DLD1 (cell line): ENCODE data around the gene PPP1R15A.
"Not testable (repeated sequence)": the region's sequence is repeated elsewhere in the genome, so short reads cannot be mapped to it uniquely, and the experiment has no call there.

Source experiments
- in situ Hi-C: cut with HindIII; loops from 2 replicates; pipeline ENCODE4 v1.10.0; 2017; ENCODE audit warnings: low sequenced_read_pairs

Gene PPP1R15A

DNA sequence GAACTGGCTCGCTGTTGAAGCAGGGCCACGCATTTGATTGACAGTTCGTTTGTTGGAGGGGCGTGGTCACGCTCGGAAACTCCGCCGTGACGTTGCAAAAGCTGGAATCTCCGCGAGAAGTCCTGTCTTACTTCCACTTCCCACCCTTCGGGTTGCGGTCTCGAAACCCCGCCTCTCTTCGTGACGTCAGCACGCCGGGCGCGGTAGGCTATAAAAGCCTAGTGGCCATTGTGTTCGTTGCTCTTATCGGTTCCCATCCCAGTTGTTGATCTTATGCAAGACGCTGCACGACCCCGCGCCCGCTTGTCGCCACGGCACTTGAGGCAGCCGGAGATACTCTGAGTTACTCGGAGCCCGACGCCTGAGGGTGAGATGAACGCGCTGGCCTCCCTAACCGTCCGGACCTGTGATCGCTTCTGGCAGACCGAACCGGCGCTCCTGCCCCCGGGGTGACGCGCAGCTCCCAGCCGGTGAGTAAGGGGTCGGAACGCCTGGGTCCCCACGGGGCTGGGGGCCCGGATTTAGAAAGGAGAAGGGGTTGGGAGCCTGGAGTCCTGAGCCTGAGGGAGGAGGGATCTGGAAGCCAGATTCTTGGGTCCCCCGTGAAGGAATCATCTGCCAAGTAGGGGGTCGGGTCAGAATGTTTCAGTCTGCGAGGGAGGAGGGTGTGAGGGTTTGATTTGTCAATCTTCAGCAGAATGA, at the start of gene PPP1R15A:
PPP1R15A (plus strand) TSS at position 240 of the 702 bp plus-strand sequence. CDS start 813 bp downstream, outside the sequence.
- in situ Hi-C loops, result no loop called here

DNA sequence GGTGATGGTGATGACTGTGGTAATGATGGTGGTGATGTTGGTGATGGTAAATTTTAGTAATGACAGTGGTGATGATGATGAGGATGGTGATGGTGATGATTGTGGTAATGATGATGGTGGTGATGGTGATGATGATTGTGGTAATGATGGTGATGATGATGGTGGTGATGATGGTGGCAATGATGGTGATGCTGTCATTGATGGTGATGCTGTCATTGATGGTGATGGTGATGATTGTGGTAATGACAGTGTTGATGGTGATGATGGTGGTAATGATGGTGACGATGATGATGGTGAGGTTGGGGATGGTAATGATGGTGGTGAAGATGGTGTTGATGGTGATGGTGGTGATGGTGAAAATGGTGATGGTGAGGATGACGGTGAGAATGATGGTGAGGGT, 49.7 kb upstream of the PPP1R15A start:
- in situ Hi-C loops, result no loop called here

DNA sequence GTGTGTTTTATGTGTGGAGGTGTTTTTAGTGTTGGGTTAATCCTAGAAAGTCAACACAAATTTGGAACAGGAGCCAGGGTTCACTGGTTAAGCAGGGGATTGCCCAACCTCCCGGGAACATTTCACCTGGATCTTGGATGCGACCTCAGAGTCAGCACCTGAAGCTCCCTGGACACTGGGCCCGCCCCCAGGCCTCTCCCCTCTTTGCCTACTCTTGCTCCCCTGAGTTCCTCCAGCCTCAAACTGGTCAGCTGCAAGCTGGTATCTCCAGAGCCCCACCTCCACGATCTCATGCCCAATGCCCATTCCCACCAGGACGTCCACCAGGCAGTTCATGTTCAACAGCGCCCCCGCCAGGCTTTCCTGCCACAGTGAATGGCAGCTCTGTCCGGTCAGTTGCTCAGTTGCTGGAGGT, 45.6 kb upstream of the PPP1R15A start:
- in situ Hi-C loops, result no loop called here

DNA sequence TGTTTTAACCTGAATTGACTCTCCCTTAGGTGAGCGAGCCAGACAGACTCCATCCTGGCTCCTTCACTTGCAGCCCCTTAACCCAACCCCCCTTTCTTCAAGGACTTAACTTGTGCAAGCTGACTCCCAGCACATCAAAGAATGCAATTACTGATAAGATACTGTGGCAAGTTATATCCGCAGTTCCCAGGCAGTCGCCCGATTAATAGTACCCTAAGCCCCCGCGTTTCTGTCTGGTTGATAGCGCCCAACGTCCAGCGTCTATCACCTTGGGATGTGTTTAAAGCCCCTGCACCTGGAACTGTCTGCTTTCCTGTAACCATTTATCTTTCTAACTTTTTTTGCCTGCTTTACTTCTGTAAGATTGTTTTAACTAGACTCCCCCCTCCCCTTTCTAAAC, 42.1 kb upstream of the PPP1R15A start:
- in situ Hi-C loops, result no loop called here

DNA sequence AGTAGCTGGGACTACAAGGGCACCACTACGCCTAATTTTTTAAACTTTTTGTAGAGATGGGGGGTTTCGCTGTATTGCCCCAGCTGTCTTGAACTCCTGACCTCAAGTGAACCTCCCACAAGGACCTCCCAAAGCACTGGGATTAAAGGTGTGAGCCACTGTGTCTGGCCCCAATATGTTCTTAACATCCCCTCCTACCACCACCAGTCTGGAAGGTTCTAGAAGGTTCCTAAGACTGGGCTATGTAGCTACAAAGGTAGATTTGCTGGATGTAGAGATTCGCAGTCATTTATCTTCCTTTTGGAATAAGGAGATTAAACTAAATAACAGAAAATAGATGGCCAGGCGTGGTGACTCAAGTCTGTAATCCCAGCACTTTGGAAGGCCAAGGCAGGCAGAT, 41.3 kb upstream of the PPP1R15A start:
- in situ Hi-C loops, result no loop called here

DNA sequence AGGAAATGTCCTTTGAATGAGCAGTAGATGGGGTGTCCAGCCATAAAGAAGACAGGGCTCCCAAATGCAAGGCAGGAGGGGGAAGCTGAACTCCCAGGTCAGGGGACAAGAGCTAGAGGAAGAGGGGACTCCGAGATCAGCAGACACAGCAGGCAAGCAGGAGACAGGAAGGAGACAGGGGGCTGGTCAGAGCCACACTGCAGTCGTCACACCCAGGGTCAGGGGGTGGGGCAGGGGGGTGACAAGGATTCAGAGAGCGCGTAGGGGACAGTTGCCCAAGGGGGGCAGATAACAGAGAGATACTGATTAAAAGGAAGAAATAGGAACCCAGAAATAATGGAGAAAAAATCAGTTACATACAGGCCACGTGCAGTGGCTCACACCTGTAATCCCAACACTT, 39.2 kb upstream of the PPP1R15A start:
- in situ Hi-C loops, result no loop called here

DNA sequence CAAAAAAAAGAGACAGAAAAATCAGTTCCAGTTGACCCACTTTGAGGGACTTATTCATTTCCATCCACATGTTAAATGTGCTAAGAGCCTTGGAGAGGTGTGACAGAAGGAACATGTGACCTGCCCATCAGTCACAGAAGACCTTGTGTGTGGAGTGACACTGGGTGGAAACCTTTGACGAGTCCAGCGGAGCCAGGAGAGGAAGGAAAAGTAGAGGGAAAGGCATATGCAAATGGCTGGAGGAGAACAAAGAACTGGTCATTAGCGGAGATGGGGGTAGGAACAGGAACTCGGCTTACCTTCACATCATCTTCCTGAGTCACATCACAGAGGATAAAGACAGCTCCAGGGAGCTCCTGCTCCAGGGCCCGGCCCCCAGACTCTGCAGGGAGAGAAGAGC, 38.2 kb upstream of the PPP1R15A start:
- in situ Hi-C loops, result no loop called here

DNA sequence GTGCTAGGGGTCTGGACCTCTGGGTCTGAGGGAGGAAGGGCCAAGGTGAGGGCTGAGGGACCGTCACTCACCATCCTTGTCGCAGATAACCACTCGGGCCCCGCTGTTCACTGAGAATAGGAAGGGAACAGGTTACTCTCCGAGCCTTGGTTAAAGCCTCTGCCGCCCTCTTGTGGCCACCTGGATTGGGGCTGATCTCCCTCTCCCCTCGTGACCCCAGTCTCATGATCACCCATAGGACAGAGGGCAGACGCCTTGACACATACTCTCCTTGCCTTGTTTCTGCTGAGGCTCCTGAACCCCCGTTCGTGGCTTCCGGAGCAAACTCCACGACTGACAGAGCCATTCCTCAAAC, 36.5 kb upstream of the PPP1R15A start:
- in situ Hi-C loops, result no loop called here

DNA sequence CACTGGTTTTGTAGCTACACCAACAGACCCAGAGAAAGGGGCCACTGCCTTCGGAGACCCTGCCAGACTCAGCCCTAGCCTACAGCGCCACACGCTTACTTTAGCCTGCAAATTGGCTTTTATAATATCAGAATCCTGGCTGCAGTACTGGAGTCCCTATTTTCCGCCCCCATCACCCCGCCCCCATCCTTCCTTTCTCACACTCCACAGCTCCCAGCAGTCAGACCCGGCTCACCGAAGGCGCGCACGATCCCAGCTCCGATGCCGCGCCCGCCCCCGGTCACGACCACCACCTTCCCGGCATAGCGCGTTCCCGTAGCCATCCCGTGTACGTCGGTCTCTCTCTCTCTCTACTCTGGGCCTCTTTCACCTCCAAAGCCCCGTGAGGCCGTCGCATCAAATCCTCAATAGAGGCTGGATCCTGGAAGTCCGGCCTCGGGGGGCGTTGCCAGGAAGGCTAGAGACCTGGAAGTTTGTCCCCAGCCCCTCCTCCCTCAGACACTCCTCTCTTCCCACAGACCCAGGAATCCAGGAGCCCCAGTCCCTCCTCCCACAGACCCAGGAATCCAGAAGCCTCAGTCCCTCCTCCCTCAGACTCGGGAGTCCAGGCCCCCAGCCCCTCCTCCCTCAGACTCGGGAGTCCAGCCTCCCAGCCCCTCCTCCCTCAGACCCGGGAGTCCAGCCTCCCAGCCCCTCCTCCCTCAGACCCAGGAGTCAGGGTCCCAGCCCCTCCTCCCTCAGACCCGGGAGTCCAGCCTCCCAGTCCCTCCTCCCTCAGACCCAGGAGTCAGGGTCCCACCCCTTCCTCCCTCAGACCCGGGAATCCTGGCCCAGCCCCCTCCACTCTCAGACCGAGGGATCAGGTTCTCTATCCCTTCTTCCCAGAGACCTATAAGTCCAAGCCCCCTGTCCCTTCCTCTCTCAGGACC, 35.9 kb upstream of the PPP1R15A start, which contains the start of gene HSD17B14:
HSD17B14 (minus strand) TSS at position 403 of the 929 bp plus-strand sequence; CDS start at position 323, 80 bp downstream.
- in situ Hi-C loops, result no loop called here

DNA sequence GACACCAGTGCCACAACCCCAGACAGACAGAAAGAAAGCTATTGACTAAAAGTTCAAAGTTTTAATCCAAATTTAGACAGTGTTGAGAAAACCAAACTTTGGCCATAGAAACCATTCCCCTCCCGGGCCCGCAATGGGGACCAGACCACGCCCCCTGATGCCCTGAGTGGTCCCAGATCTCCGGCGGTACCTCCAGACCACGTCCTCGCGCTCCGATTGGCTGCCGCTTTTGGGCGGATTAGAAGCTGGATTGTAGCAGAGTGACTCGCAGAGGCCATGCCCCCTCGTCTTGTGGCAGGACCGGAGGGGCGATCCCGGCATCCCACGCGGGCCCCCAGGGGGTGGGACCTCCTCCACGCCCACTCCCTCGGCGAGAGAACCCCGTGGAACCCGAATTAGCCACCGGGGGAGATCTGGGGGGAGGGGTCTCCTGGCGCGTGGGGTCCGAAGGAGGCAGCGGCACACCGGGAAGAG, 35.1 kb upstream of the PPP1R15A start:
- in situ Hi-C loops, result no loop called here

DNA sequence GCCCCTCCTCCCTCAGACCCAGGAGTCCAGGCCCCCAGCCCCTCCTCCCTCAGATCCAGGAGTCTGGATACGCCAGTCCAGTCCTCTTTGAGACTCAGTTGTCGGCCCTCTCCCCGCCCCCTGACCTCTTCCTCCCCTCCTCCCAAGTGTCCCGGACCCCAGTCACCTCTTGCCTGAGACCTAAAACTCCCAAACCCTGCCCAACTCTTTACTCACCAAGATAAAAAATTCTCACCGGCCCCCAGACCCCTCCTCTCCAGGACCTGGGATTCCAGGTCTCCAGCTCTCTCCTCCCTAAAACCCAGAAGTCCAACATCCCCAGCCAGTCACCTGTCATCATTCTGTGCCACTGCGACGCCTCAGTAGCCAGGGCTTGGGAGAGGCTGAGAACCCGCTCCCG, 34.5 kb upstream of the PPP1R15A start:
- in situ Hi-C loops, result no loop called here

DNA sequence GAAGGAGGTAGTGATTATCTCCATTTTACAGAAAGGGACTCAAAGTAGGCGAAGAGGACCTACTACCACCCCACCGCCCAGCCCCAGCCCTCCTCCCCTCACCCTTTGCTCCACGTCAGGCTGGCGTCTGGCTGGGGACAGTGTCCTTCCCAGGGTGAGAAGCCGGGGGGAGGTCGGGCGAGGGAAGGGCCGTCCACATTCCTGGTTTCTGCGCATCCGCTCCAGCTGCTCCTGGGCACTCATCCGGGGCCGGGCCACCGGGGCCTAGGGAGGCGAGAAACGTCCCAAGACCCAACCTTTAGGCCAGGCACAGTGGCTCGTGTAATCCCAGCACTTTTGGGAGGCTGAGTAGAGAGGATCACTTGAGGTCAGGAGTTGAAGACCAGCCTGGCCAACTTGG, 31.2 kb upstream of the PPP1R15A start:
- in situ Hi-C loops, result no loop called here

DNA sequence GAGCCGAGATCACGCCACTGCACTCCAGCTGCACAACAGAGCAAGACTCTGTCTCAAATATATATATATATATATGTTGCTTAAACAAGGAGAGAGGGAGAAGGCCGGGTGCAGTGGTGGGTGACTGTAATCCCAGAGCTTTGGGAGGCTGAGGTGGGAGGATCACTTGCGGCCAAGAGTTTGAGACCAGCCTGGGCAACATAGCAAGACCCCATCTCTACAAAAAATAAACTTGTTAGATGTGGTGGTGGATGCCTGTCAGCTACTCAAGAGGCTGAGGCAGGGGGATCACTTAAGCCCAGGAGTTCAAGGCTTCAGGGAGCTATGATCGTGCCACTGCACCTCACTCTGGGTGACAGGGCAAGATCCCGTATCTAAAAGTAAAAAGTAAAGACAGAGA, 30.6 kb upstream of the PPP1R15A start:
- in situ Hi-C loops, result no loop called here

DNA sequence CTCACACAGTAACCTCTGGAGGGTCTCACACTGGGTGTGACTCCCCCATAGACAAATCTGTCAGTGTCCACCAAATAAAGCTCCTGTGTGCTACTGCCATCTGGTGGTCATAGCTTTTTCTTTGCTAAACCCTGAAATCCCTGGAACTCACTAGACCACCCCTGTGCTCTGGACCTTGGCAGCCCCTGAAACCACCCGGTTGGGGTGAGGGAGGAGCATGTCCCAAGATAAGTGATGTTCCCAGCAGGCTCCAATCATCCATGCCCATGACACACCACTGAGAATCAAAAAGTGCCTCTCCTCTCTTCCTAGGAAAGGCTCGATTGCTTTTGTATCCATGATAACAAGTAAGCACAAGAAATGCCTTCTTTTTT, 29.4 kb upstream of the PPP1R15A start:
- in situ Hi-C loops, result no loop called here

DNA sequence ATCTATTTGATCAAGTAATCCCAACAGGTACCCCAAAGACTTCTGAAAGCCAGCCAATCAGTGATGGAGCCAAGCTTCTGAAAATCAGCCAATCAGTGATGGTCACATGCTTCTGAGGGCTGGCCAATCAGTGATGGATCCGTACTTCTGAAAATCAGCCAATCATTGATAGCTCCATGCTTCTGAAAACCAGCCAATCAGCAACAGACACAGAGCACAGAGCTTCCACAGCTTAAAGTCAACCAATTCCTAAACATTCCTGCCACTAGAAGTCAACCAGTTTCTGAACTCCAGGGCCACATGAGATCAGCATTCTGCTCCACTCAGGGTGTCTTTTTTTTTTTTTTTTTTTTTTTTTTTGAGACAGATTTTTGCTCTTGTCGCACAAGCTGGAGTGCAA, 27.7 kb upstream of the PPP1R15A start:
- in situ Hi-C loops, result no loop called here

DNA sequence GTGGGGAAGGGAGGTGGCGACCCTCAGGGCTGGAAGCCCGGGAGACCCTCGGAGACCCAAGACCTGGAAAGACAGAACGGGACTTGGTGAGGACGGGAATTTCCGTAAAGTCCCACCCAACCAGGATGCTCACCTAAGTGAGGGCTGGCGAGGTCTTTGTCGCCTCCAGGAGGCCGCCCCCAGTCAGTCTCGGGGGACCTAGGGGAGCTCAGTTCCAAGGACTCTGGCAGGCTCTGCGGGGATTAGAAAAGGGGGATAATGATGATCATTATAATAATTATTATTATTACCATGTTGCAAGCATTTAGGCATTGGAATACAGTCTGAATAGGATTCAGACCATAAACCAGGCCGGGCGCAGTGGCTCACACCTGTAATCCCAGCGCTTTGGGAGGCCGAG, 26.8 kb upstream of the PPP1R15A start:
- in situ Hi-C loops, result no loop called here

DNA sequence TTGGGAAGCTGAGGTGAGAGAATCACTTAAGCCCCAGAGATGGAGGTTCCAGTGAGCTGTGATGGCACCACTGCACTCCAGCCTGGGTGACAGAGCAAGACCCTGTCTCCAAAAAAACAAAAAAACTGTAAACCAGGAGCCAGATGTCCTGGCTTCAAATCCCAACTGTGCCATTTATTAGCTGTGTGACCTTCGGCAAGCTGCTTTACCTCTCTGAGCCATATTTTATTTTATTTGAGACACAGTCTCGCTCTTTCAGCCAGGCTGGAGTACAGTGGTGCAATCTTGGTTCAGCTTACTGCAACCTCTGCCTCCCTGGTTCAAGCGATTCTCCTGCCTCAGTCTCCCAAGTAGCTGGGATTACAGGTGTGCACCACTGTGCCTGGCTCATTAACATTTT, 25.6 kb upstream of the PPP1R15A start:
- in situ Hi-C loops, result not testable (repeated sequence)

DNA sequence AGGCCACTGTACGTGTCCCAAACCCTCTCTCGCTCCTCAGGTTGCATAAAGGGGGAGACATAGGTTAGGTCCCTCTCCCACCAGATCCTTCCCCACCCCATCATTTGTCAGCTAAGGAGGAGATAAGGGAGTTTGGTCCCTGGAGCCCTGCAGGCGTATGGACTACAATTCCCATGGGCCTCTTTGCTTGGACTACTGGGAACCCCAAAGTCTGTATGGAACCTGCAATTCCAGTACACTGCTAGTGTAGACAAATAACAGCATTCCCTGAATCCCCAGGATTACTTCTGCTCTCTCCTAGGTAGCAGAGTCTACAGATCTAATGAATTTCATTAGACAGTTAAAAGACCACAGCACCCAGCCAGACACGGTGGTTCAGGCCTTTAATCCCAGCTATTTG, 19.9 kb upstream of the PPP1R15A start:
- in situ Hi-C loops, result no loop called here

DNA sequence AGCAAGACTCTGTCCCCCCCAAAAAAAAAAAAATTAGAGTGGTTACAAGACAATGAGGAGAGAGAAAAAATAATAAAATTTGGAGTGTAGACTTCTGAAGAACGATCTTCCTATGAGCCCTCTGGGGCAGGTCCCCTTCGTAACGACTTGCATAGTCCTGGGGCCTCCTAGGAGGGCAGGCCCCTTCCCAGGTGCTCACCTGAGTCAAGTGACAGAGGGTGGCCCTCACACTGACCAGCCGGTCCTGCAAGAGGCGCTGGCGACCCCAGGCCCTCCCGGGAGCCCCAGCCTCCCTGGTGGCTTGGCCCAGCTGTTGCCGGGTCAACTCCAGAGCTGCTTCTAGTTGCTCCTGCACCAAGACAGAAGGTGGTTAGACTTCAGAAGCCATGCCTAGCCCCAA, 18.7 kb upstream of the PPP1R15A start:
- in situ Hi-C loops, result no loop called here

DNA sequence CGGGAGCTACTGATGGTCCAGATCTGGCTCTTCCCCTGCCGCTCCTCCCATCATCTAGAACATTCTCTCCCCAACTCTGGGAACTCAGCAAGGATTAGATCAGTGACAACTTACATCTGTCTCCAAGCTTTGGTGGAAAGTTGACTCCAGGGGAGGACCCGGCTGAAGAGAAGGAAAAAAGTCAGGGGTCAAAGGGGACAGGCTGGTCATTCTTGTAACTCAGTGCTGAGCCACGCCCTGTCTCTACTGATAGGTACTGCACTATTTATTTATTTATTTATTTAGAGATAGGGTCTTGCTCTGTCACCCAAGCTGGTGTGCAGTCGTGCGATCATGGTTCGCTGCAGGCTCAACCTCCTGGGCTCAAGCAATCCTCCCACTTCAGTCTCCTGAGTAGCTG, 18.1 kb upstream of the PPP1R15A start:
- in situ Hi-C loops, result no loop called here

DNA sequence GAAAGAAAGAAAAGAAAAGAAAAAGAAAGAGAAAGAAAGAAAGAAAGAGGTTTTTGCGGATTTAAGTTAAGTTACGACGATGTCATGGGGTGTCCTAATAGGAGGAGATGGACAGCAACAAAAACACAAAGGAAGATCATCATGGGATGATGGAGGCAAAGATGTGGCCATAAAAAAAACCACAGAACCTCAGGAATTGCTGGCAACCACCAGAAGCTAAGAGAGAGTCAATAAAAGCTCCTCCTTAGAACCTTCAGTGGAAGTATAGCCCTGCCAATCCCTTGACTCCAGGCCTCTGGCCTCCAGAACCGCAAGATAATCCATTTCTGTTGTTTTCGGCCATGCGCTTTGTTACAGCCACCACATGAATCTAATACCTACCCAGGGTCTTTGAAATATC, 15.3 kb upstream of the PPP1R15A start:
- in situ Hi-C loops, result no loop called here
